Adrenal gland (tissue), 12 donors: ENCODE results near the gene GSTK1. TPM values are rescaled to one million over a fixed set of nuclear protein-coding genes. Genes with fewer than 3 reads are reported as not detected.

Experiments
- DNase-seq, 7 donors: peaks; one replicate each; pipeline ENCODE4 v3.0.0-alpha.2; 2019 to 2020
- H3K27ac ChIP-seq, 5 donors: fragments of 200-600 bp; sonication (generic) in 4 of 5; 1 replicate in 3 of 5; 2 replicates in 2 of 5; pipeline versions ENCODE4 v1.5.1 to v1.8.0; 2016 to 2020; ENCODE audit warnings: mild to moderate bottlenecking in 1 of 5
- H3K27me3 ChIP-seq: fragments of 200-600 bp; 2 replicates; pipeline ENCODE4 v1.8.0; 2021
- H3K36me3 ChIP-seq, 2 donors: fragments of 200-600 bp; replicated peaks in 1 of 2; 1 replicate in 1 of 2; 2 replicates in 1 of 2; pipeline versions ENCODE4 v1.5.1 to v1.8.0; 2018 to 2022
- H3K4me1 ChIP-seq, 2 donors: fragments of 200-600 bp; replicated peaks in 1 of 2; 1 replicate in 1 of 2; 2 replicates in 1 of 2; pipeline versions ENCODE4 v1.5.1 to v1.8.0; 2018 to 2021
- H3K4me3 ChIP-seq, 4 donors: fragments of 200-600 bp; sonication (generic) in 3 of 4; one replicate each; pipeline ENCODE4 v1.5.1; 2016 to 2018
- H3K9me3 ChIP-seq, 3 donors: fragments of 200-600 bp; sonication (generic) in 1 of 3; replicated peaks in 1 of 3; 1 replicate in 2 of 3; 2 replicates in 1 of 3; pipeline versions ENCODE4 v1.5.1 to v1.8.0; 2016 to 2021
- POLR2A ChIP-seq, 2 donors: fragments of 450-650 bp; IDR thresholded peaks; one replicate each; pipeline ENCODE4 v1.6.1; 2017; ENCODE audit warnings: antibody characterized with exemption in 2 of 2, mild to moderate bottlenecking in 2 of 2, moderate library complexity in 1 of 2
- WGBS, 4 donors: extraction: QIAGEN DNeasy Blood & Tissue Kit in 2 of 4; methylation state at CpG; one replicate each; pipeline versions ENCODE4 v1.1.5 to v1.1.7; 2013 to 2017; 5-methylcytosine and 5-hydroxymethylcytosine counted together
- intact Hi-C, 2 donors: fragments of 100-400 bp; cut with DNase I; formaldehyde crosslinking; loops; one replicate each; pipeline versions ENCODE4 v1.14.1 to v1.15.0; 2022 to 2023
- polyA plus RNA-seq, 3 donors: library from polyadenylated mRNA; stranded (reverse); fragments of 200-250 nt in 2 of 3; fragments of 350-450 nt in 1 of 3; fragmentation: Illumina TruSeq in 1 of 3; extraction: RNeasy Lipid Tissue Mini Kit (QIAGEN cat#74804) in 1 of 3; gene quantifications; one replicate each; pipeline ENCODE4 v1.2.3, GENCODE V29; 2013 to 2014
- total RNA-seq, 9 donors: library from RNA; depleted of rRNA in 4 of 9; stranded (reverse); fragments of >200 nt in 4 of 9; fragments of 120-200 nt in 1 of 9; fragmentation: NEBNext Ultra II Directional in 1 of 9; extraction: Animal tissue kit (Norgen Biotek cat#: 25700) in 1 of 9; gene quantifications; one replicate each; pipeline versions ENCODE4 v1.1.0 to v1.2.4, GENCODE V29; 2013 to 2023
- TF ChIP-seq, protein P1 (sequence below), 6 experiments: fragments of 450-650 bp in 4 of 6; fragments of 200-600 bp in 2 of 6; sonication (generic) in 1 of 6; IDR thresholded peaks; 1 replicate in 5 of 6; 2 replicates in 1 of 6; pipeline versions ENCODE4 v1.5.1 to v1.8.0; 2016 to 2021; ENCODE audit warnings: antibody characterized with exemption in 6 of 6, mild to moderate bottlenecking in 2 of 6, moderate library complexity in 1 of 6
- donor health status: healthy with polysubstance abuse.
- donor health status: Bipolar disorder and iron deficiency.
- donor health status: DM: yes; HTN: yes; CAD: no.
- donor health status: DM: no; HTN: no; CAD: no.
- donor health status: DM: no; HTN: no; CAD: no.
- donor health status: DM: yes; HTN: yes; CAD: no.

The GSTK1 gene
- total and polyA plus RNA-seq, 12 donors, result 155 to 333 (median 220) TPM

DNA sequence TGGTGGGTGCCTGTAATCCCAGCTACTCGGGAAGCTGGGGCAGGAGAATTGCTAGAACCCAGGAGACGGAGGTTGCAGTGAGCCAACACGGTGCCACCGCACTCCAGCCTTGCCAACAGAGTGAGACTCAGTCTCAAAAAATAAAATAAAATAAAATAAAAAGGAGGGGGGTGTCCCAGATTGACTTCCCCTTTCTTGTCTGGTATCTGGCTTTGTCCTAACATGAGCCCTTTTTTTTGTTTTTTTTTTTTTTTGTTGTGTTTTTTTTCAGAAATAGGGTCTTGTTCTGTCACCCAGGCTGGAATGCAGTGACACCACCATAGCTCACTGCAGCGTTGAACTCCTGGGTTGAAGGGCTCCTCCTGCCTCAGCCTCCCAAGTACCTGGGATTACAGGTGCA lies 29.6 kb downstream of the GSTK1 start:
- 91 to 97% (median 96%) methylated on average over 5 of the region's 5 CpGs for WGBS, 4 donors
- no peak overlapping the region for H3K4me3 ChIP-seq
- H3K36me3 ChIP-seq, result peaks cover 0 to 46% of the 10 kb centered on the region in 2 donors
- intact Hi-C loops, result no loop called here
- TF ChIP-seq, protein P1, sequence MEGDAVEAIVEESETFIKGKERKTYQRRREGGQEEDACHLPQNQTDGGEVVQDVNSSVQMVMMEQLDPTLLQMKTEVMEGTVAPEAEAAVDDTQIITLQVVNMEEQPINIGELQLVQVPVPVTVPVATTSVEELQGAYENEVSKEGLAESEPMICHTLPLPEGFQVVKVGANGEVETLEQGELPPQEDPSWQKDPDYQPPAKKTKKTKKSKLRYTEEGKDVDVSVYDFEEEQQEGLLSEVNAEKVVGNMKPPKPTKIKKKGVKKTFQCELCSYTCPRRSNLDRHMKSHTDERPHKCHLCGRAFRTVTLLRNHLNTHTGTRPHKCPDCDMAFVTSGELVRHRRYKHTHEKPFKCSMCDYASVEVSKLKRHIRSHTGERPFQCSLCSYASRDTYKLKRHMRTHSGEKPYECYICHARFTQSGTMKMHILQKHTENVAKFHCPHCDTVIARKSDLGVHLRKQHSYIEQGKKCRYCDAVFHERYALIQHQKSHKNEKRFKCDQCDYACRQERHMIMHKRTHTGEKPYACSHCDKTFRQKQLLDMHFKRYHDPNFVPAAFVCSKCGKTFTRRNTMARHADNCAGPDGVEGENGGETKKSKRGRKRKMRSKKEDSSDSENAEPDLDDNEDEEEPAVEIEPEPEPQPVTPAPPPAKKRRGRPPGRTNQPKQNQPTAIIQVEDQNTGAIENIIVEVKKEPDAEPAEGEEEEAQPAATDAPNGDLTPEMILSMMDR (IDR thresholded peaks at IDR 0.05), result no peak
- no peak for TF ChIP-seq POLR2A (IDR thresholded peaks at IDR 0.05)
- H3K27ac ChIP-seq, result no peak overlapping the region
- peaks cover 4 to 23% of the 10 kb centered on the region in 2 donors for H3K4me1 ChIP-seq
- H3K9me3 ChIP-seq, result no peaks in the 10 kb centered on the region
- H3K27me3 ChIP-seq, result no peaks in the 10 kb centered on the region
- DNase-seq, result no peak

DNA sequence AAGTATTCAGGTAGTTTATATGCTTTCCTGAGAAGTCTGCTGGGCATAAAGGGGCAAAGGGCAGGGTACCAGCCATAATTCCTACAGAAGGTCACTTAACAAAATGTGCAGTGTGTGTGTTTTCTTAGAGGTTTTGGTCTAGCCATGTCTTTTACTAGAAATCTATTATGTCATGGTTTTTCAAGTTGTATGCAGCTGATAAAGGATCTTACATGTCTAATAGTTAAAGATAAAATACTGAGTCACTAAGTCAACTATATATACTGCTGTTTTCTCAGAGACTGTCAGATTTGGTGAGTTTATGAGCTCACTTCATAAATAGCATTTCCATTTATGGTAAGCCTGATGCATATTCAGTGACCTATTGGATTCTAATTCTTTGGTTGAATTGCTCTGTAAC lies 32.6 kb downstream of the GSTK1 start:
- intact Hi-C loops, result no loop called here
- H3K4me3 ChIP-seq, result no peak overlapping the region
- peaks cover 0 to 3% of the 10 kb centered on the region in 2 donors for H3K4me1 ChIP-seq
- TF ChIP-seq, protein P1 (IDR thresholded peaks at IDR 0.05), result no peak
- no peak for TF ChIP-seq POLR2A (IDR thresholded peaks at IDR 0.05)
- DNase-seq, result no peak
- H3K27ac ChIP-seq, result no peak overlapping the region
- H3K9me3 ChIP-seq, result no peaks in the 10 kb centered on the region
- H3K27me3 ChIP-seq, result no peaks in the 10 kb centered on the region
- peaks cover 0 to 59% of the 10 kb centered on the region in 2 donors for H3K36me3 ChIP-seq

DNA sequence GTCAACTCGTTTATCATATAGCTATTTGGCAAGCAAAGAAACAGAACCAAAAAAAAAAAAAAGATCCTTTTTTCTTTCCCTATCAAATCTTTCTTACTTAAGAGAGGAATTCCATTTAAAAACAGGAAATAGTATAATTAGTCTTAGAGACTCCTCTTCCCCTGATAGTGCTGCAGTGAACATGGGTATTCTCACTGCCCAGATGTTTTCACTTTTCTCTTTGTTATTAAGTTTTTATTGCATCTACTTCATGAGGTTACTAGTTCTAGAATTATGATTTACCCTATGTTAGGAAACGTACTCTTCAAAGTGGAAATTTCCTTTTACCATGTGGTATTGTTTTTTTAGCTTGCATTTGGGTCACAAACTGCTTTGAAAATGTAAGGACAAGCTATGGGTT lies 33.4 kb downstream of the GSTK1 start:
- Histone ChIP-seq H3K4me3 (no peak overlapping the region), H3K4me1 (no peaks in the 10 kb centered on the region), H3K27me3 (no peaks in the 10 kb centered on the region), H3K36me3 (peaks cover 0 to 67% of the 10 kb centered on the region in 2 donors), H3K27ac (no peak overlapping the region), H3K9me3 (no peaks in the 10 kb centered on the region)
- intact Hi-C loops, result no loop called here
- DNase-seq, result no peak
- TF ChIP-seq, protein P1 (IDR thresholded peaks at IDR 0.05), result no peak
- TF ChIP-seq POLR2A (IDR thresholded peaks at IDR 0.05), result no peak
- 44 to 55% (median 54%) methylated on average over 2 of the region's 2 CpGs for WGBS, 4 donors

DNA sequence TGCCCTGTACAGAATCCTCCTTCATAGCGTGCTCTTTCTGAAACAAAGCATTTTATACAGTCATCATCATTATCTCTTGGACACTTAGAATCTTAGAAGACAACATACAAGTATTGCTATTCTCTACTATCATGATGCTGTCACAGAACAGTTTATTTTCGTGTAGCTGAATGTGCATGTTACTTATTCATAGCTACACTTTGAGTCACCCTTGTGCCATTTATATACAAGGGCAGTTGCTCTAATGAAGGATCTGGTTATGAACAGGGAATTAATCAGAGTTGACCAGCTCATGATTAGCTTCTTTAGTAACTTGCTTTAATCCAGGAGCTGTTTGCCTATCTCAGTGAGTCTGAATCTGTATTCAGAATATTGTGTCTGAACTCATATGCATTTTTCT lies 36.1 kb downstream of the GSTK1 start:
- Histone ChIP-seq H3K4me1 (no peaks in the 10 kb centered on the region), H3K9me3 (no peaks in the 10 kb centered on the region), H3K4me3 (no peak overlapping the region), H3K27me3 (no peaks in the 10 kb centered on the region), H3K36me3 (peaks cover 0 to 65% of the 10 kb centered on the region in 2 donors), H3K27ac (no peak overlapping the region)
- intact Hi-C loops, result no loop called here
- 60 to 80% (median 70%) methylated on average over 2 of the region's 2 CpGs for WGBS, 4 donors
- DNase-seq, result no peak
- TF ChIP-seq, protein P1 (IDR thresholded peaks at IDR 0.05), result no peak
- TF ChIP-seq POLR2A (IDR thresholded peaks at IDR 0.05), result no peak
